Stimulated activated CD8-positive, alpha-beta memory T cell treated with anti-CD3 and anti-CD28 coated beads, Interleukin-12 subunit alpha, Interleukin-12 subunit beta, amount 100 ng/mL, for 24 hours (primary cell): ENCODE measurements around the gene CZIB.
"Not testable (repeated sequence)": the region's sequence is repeated elsewhere in the genome, so short reads cannot be mapped to it uniquely, and the experiment has no call there.

Experiments
- DNase-seq: peaks from one replicate; pipeline ENCODE4 v3.0.0-alpha.2; 2020; ENCODE audit errors: extremely low read depth

CZIB gene

GRCh38 chr1:53188099-53188498, 32.3 kb downstream of the CZIB start:
- no peak for DNase-seq

- no peak for DNase-seq
Observed at GRCh38 chr1:53187401-53187800, 33.0 kb downstream of the CZIB start.

GRCh38 chr1:53186533-53186932, 33.9 kb downstream of the CZIB start:
- DNase-seq, result no peak

- DNase-seq, result not testable (repeated sequence)
Observed at GRCh38 chr1:53185955-53186297, 34.5 kb downstream of the CZIB start.

- no peak for DNase-seq
Observed at GRCh38 chr1:53183095-53183990, 37.1 kb downstream of the CZIB start.

GRCh38 chr1:53182716-53183094, 37.7 kb downstream of the CZIB start:
- DNase-seq, result no peak

GRCh38 chr1:53182111-53182593, 38.3 kb downstream of the CZIB start:
- peak; percentile 55 for DNase-seq

GRCh38 chr1:53180951-53181350, 39.5 kb downstream of the CZIB start:
- DNase-seq, result no peak

- no peak for DNase-seq
Observed at GRCh38 chr1:53180226-53180625, 40.2 kb downstream of the CZIB start.

GRCh38 chr1:53176452-53177208, 43.8 kb downstream of the CZIB start:
- no peak for DNase-seq

GRCh38 chr1:53174971-53175913, 45.2 kb downstream of the CZIB start:
- no peak for DNase-seq

GRCh38 chr1:53172426-53173128, 47.9 kb downstream of the CZIB start:
- no peak for DNase-seq

GRCh38 chr1:53166912-53167311, 53.5 kb downstream of the CZIB start:
- no peak for DNase-seq

GRCh38 chr1:53166366-53166765, 54.1 kb downstream of the CZIB start:
- DNase-seq, result no peak

GRCh38 chr1:53165408-53165961, 54.9 kb downstream of the CZIB start:
- no peak for DNase-seq
